Activated CD8-positive, alpha-beta memory T cell treated with anti-CD3 and anti-CD28 coated beads, Interleukin-2, amount 50 U/mL, for 48 hours (primary cell): ENCODE data around the gene ARHGEF38.

Experiments used
- DNase-seq: peaks from one replicate; pipeline ENCODE4 v3.0.0-alpha.2; 2020

Gene ARHGEF38

GRCh38 chr4:105613306-105613705, 60.9 kb downstream of the ARHGEF38 start:
- DNase-seq: no peak

- no peak for DNase-seq
Measured at GRCh38 chr4:105619188-105619931, 66.9 kb downstream of the ARHGEF38 start.

GRCh38 chr4:105620640-105621323, 68.4 kb downstream of the ARHGEF38 start:
- DNase-seq: no peak

GRCh38 chr4:105622269-105622668, 69.8 kb downstream of the ARHGEF38 start:
- DNase-seq: no peak

- no peak for DNase-seq
Measured at GRCh38 chr4:105623099-105623498, 70.7 kb downstream of the ARHGEF38 start.

GRCh38 chr4:105624530-105624929, 72.1 kb downstream of the ARHGEF38 start:
- DNase-seq: no peak

GRCh38 chr4:105625214-105625613, 72.8 kb downstream of the ARHGEF38 start:
- DNase-seq: no peak

GRCh38 chr4:105626846-105627245, 74.4 kb downstream of the ARHGEF38 start:
- no peak for DNase-seq

- DNase-seq: no peak
Measured at GRCh38 chr4:105627620-105628019, 75.2 kb downstream of the ARHGEF38 start.

GRCh38 chr4:105630670-105631655, 78.5 kb downstream of the ARHGEF38 start:
- no peak for DNase-seq

GRCh38 chr4:105631818-105632400, 79.5 kb downstream of the ARHGEF38 start:
- no peak for DNase-seq

GRCh38 chr4:105632599-105632998, 80.2 kb downstream of the ARHGEF38 start:
- no peak for DNase-seq

- no peak for DNase-seq
Measured at GRCh38 chr4:105633241-105633640, 80.8 kb downstream of the ARHGEF38 start.

- DNase-seq: no peak
Measured at GRCh38 chr4:105634402-105635080, 82.1 kb downstream of the ARHGEF38 start.

GRCh38 chr4:105637408-105638176, 85.2 kb downstream of the ARHGEF38 start:
- no peak for DNase-seq

GRCh38 chr4:105641845-105642244, 89.4 kb downstream of the ARHGEF38 start:
- DNase-seq: no peak

GRCh38 chr4:105644257-105644656, 91.8 kb downstream of the ARHGEF38 start:
- no peak for DNase-seq

GRCh38 chr4:105645440-105645839, 93.0 kb downstream of the ARHGEF38 start:
- no peak for DNase-seq

GRCh38 chr4:105650190-105650589, 97.8 kb downstream of the ARHGEF38 start:
- DNase-seq: no peak

- DNase-seq: no peak
Measured at GRCh38 chr4:105651884-105652283, 99.5 kb downstream of the ARHGEF38 start.

- DNase-seq: no peak
Measured at GRCh38 chr4:105652286-105652888, 100.0 kb downstream of the ARHGEF38 start.
